Stimulated activated CD4-positive, alpha-beta T cell treated with anti-CD3 and anti-CD28 coated beads, Interleukin-15, amount 100 ng/mL, for 48 hours (primary cell): Measurements from ENCODE around the gene ADAM8.

Source experiments
- DNase-seq, 2 donors: peaks; one replicate each; pipeline ENCODE4 v3.0.0-alpha.2; 2020; ENCODE audit warnings: low read depth in 2 of 2

The ADAM8 gene

DNA sequence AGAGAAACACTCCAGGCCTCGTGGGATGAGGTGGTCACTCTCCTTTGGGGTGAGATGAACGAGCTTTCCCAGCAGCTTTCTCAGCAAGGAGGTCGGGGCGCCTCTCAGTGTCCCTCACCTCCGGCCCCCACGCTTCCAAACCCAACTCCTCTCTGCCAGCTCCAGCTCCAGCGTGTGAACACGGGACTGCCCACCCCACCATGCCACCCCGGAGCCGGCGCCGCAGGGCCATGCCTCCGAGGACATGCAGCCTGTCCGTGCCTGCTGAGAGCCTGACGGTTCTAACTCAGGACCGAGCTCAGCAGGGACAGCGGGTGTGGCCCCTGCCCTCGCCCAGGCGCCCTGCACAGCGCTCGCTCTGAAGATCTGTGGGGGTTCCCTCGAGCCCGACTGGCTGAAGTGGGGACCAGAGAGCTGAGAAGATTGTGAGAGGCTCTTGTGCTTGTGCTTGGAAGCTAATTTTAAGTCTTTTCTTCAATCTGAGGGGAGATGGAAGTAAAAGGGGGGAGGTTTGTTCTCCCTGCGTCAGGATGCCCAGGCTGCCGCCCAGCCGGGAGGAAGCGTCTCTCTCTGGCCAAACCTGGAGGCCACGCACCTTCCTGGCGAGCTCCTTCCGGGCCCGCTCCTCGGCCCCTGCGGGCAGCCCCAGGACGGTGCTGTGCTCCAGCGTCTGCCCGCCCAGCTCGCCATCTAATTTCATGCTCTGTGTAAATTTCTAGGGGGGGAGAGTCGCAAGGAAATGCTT, 5.1 kb upstream of the ADAM8 start:
- no peak for DNase-seq

DNA sequence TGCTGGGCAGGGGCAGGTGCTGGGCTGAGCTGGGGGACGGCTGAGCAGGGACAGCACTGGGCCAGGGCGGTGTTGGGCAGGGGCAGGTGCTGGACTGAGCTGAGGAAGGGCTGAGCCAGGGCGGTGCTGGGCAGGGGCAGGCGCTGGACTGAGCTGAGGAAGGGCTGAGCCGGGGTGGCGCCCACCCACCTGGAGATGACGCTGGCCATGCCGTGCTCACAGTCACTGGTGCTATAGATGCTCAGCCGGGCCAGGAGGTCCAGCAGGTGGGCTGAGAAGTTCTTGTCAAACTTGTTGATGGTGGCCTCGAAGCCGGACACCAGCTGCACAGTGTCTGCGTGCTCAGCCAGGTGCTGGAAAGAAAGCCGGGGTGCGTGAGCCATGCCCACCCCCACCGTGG, 4.4 kb upstream of the ADAM8 start:
- DNase-seq = no peak

DNA sequence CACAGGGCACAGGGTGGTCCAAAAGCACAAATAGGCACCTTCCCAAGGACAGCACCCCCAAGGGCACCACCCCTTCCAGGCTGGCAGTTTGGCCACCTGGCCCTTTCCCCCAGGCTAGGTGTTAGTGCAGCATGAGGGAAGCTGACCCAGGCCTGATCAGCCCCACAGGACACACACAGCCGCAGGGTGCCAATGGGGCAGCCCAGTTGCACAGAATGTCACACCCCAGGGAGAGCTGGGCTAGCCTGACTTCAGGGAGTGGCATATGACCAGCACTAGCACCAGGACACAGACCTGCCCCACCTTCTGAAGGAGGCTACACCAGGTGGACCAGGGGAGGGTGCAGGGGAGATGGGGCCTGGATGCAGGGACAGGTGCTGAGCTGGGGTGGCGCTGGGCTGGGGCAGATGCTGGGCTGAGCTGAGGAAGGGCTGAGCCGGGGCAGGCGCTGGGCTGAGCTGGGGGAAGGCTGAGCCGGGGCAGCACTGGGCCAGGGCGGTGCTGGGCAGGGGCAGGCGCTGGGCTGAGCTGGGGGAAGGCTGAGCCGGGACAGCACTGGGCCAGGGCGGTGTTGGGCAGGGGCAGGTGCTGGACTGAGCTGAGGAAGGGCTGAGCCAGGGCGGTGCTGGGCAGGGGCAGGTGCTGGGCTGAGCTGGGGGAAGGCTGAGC, 3.9 kb upstream of the ADAM8 start:
- no peak for DNase-seq

DNA sequence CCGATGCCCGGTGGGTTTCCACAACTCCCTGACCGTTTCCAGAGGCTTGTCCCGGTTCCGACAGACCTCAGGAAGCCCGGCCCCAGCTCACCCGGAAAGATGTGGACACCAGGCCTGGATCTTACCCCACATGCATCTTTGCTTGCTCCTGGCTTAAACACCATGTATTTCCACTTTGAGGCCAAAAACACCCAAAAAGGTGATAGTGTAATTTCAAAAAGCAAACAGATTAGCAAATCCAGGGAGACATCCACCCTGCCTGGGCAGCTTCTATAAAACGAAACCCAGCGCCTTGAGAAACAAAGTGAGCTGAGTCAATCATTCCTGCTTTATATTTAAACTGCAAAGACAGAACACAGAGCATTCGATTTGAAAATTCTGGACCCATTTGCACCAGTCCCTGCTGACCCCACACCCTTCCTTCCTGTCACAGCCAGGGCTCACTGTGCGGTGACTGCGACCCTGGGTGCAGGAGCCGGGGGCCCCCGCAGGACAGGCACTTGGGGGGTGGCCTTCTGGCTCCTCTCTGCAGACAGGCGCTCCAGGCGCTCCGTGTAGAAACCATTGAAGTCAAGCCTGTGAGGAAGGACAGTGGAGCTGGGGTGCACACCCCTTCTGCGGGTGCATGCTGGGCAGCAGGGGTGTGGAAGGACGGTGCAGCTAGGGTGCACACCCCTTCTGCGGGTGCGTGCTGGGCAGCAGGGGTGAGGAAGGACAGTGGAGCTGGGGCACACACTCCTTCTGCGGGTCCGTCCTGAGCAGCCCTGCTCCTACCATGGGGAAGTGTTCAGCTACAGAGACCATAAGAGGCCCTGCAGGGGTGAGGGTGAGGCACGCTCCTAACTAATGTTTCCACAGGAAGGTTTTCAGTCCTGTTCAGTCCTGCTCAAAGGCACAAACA, 2.9 kb upstream of the ADAM8 start:
- DNase-seq = no peak

DNA sequence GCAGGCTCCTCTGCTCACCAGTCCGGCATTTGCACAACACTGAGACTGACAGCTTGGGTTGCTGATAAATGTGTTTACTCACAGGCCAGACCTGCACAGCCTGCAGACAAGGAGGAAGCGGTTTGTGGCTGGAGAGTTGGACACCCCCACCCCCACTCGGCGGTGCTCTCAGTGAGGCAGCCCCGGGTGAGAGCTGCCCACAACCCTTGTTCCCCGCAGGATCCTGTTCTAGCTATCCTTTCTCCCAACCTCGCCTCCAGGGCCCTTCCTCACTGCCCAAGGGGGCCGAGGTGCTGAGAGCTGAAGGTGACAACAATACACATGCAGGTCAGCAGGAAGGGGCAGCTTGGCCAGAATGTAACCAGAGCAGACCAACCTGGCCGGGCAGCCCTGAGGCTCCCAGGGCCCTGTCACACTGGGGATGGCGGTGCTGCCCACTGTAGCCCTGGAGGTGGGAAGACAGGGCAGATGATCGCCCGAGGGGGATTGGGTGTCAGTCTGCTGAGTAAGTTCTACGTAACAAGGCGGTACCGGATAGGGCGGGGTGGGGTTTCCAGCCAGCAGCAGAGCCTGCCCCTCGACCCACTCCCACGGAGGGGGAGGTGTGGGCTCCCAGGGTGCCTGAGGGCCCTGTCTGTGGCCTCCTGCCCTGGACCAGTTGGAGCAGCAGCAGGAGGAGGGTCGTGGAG, 2.1 kb upstream of the ADAM8 start:
- no peak for DNase-seq

DNA sequence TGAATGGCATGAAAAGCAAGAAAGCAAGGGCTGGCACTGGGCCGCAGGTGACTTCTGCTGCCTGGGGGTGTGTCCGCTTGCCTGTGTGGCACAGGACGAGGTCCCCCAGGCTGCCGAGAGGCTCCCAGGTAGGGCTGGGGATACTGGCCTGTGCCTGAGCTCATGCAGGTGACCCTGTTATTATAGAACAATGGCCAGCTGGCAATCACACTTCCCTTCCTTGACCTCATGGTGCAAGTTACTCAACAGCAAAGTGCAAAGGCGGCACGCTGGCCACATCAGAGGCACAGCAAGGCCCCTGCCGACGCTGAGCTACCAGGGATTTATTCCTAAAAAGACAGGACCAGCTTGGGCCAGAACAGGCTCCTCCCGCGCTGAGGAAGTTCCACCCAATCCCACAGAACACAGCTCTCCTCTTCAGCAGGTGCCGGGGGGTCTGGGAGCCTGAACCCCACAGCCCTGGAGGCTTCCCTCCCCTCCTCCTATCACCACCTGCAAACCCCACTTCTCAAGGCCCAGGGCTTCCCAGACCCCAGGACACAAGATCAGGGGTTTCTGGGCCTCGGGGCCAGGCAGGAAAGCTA, 1.4 kb upstream of the ADAM8 start:
- no peak for DNase-seq

DNA sequence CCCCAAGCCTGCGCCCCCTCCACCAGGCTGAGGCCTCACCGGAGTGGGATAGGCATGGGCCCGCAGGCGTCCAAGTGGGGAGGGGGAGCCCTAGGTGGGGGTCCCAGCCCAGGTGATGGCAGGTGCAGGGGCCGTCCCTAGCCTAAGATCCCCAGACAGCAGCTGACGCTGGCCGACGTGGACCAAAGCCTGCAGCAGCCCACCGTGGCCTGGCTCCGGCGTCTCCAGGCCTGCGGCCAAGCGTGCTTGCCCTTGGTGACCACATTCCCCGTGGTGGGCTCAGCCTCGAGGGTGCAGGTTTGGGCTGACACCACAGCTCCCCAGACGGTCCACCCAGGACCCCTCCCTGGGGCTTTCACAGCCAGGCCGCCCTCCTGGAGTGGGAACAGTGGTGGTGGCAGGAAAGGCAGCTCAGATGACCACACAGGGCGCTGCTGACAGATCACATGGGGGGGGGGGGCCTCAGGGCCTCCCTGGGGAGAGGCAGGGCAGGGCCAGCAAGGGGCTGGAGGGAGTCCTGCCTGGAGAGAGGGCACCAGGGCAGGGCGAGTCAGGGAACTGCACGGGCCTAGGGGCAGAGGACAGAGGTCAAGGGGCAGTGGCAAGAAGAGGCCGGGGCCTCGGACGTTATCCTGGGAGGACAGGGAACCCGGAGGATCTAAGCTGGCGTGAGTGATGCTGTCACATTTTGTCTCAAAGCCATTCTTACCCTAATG, 767 bp upstream of the ADAM8 start:
- no peak for DNase-seq

DNA sequence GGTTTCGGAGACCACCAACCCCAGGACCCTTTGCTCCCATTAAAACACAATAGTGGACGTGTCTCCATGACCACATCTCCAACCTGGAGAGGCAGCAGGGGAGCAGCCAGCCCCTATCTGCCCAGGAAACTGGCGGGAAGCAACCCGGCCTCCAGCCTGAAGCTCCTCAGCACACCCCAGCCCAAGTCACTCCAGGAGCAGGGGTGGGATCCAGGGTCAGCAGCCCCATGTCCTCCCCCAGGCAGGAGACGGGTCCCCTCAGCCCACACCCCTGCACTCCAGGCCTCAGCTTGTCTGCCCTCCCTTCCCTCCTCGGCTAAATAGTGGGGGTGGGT, 601 bp downstream of the ADAM8 start:
- no peak for DNase-seq

DNA sequence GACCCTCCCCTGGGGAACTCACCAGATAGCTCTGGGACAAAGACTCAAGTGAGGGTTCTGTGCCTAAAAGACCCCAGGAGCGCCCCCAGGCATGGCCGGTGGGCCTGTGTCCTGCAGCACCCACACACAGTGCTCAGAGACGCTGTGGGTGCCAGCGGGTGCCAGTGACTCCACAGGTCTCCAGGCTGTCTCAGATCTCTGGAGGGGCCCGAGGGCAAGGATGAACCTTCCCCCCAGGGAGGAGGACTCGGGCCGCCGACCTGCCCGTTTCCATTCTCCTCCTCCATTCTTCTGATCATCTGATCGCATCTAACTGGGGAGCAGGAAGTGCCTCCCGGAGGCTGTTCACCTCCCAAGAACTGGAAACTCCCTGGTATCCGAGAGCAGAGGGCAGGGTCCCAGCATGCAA, 980 bp downstream of the ADAM8 start:
- no peak for DNase-seq

DNA sequence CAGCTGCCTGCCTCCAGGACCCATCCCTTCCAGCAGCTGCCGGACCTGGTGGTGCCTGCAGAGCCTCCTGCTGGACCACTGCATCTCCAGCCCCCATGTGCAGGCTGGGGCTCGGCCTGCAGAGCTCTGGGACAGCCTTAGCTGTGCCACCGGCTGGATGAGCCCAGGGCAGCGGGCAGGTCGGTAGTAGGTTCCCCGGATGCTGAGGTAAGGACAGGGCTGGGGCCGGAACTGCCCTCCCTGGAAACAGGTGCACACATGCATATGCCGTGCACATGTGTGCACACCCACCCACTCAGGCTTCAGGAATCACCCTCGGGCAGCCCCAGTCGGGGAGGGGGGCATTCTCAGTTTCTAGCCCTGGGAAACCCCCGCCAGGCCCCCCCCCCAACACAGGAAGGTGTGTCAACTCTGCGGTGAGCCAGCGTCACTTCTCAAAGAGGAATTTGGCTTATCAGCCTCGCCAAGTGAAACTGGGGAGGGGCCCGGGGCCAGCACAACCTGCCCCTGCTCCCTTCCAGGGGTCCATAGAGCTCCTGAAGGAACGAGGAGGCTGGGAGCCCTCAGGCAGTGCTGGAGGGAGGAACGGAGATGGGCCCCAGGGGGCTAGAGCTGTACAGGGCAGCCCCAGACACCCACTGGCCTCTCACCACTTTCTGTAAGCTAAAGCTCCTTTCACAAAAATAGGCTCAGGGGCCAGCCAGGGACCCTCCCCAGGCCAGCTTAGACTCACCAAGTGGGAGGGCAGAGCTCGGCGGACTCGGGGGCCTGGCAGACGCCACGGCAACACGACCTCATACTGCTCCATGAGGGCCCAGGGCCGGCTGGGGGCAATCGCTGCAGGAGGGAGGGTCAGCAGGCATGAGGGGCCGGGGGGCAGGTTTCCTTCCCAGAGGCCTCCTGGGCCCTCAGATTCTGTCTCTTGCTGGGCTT, 1.7 kb downstream of the ADAM8 start:
- DNase-seq = peak; percentile 76 to 78

DNA sequence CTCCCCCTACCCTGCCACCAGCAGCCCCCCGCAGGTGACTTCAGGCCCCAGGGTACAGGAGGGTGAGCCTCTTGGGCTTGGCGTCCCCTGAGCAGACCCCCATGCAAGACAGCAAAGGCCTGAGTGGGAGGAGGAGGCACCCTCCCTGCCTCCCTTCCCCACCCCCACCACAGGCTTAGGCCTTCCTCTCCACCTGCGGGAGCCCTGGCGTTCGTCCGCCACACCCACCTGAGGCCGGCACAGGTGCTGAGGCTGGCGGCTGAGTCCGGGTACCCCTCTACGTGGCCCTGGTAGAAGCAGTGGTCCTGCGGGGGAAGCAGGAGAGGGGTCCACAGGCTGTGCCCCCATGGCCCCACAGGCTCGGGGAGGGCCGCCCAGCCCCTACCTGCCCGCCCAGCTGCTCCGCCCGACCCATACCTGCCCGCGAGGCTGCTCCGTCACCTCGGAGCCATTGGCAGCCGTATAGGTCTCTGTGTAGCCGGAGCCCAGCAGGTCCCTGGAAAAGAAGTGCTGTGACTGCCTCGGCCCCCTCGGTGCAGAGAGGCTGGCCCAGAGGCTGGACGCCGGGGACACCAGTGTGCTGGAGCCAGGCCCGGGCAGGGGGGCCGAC, 3.0 kb downstream of the ADAM8 start:
- no peak for DNase-seq

DNA sequence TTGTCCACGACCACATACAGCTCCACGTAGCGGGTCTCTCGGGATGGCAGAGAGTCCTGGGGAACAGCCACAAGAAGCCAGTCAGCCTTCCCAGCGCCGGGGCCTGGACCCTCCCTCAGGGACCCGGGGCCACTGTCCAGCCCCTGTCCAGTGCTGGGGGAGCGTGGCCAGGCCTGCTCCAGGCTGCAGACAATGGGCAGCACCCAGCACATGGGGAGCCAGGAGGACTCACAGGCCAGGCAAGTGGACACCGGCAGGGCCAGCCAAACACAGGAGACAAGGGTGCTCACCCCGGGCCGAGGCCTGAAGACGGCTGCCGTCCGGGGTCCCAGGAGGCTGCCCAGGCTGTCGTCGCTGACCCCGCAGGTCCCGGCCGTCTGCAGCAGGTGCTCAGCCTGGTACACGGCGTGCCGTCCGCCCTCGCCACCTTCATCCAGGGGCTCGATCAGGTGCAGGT, 3.7 kb downstream of the ADAM8 start:
- DNase-seq = no peak

DNA sequence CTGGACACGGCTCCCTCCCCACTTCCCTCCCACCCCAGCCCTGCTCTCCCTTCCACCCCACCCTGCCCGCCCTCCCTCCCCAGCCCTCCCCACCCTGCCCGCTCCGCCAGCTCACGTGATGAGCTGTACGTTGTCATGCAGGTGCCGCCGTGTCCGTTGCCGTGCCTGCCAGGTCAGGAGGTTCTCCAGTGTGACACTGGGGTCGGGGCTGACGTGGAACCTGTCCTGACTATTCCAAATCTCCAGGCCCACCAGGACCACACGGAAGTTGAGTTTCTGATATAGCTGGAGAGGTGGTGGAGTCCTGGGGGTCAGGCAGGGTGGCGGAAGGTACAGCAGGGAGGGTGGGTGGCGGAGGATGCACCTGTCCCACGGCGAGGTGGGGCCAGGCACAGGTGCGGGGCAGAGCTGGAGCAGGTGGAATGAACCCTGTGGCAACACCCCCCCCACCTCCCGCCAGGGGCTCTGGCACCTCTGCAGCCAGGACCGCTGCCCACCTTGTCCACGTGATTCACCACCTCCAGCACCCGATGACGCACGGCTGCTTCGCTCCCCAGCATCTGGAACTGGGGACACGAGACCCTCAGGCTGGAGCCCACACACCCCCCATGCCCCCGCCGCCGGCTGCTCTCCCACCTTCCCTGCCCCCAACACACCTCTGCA, 4.2 kb downstream of the ADAM8 start:
- DNase-seq = no peak

DNA sequence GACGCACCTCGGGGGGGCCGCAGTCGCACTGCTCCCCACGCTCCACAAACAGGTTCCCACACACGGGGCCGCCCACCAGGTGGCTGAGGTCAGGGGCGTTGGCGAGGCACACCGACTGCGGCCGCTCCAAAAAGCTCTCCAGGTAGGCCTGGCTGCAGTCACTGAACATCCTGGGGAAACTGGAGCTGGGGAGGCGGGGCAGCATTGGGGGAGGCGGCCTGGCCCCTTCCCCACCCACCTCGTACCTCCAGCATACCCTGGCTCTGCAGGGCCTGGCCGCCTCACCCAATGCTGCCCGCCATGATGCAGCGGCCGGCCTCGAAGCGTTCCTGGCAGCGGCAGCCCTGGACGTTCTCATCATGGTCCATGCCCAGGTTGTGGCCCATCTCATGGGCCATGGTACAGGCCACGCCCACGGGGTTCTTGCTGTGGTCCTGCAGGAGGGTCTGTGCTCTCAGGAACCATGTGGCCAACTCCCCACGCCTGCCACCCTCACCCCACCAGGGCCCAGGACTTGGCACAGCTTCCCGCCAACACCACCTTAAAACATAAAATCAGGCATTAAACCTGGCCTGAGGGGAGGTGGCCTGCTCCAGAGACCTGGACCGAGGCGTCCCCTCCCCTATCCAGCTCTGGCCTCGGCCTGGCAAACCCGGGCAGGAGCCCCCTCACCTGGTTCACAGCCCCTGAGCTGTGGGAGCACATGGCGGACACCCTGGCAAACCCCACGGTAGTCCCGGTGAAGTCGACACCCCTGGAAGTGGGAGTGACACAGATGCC, 5.0 kb downstream of the ADAM8 start:
- DNase-seq = no peak

DNA sequence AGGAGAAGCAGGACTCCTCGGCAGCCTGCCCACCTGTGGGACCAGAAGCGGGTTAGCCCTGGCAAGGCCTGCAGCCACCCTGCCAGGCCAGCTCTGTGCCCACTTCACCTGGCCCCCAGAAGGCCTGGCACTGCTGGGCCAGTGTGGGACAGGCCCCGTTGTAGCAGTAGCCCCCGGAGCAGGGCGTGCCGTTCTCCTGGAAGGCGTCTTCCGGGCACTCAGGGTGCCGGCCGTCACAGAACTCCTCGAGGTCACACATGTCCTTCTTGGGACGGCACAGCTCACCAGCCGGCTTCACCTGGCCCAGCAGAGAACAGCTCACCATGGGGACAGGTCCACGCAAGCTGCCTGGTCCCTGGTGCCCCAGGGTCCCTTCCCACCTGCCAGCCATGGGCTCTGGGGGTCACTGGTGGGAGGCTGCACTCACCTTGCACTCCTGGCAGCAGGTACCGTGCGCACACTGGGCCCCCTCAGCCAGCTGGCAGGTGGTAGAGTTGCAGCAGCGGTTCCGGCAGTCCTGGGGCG, 5.8 kb downstream of the ADAM8 start:
- DNase-seq = no peak

DNA sequence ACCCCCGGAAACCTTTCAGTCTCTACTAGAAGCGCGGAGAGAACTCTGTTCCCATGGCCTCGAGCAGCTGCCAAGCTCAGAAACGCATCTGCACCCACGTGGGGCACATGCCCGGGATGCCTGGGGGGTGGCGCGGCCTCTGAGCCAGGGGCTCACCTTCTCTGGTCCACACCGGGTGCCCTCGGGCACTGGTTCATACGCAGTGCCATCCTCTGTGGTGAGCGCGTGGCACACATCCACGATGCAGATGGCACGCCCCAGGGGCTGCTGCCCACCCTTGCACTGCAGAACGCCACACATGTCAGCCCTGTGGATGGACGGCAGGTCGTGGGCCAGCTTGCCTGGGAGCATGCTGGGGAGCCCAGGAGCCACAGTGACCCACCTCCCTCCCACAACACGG, 6.5 kb downstream of the ADAM8 start:
- no peak for DNase-seq

DNA sequence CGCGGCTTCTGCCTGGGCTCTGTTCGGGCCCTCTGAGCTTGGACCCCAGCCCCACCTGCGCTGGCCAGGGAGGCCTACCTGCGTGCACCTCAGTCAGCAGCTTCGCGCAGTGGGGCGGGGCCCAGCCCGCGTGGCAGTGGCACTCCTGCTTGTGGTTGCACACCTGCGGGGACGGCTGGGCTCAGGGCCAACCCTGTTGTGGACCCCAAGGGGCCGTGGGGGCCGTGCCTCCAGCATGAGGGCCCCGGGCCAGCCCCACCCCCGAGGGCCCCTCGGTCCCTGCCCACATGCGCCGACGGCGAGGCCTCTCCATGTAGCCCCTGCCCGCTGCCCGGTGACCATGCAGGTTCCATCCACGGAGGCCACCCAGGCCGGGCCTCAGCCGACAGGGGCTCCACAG, 7.3 kb downstream of the ADAM8 start:
- DNase-seq = no peak

DNA sequence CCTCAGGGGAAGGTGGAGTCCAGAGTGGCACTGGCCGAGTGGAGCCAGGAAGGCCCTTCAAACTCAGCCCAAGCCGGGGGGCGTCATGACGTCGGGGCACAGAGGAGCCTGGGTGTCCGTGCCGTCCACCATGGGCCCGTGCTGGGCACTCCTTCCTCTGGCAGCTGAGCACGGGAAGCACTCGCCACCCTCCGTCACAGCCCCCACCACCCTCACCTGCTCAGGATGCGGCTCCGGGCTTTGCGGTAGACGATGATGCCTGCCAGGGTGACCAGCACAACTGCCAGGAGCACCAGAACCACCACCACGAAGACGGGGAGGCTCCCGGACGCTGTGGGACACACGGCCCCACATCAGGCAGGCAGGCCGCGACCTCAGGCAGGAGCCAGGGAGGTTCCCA, 8.1 kb downstream of the ADAM8 start:
- DNase-seq = no peak
